WTC11 (cell line): Measurements from ENCODE around the gene LCP1. TPM values are rescaled to one million over a fixed set of nuclear protein-coding genes. Genes with fewer than 3 reads are reported as not detected.

Experiments used
- ATAC-seq: fragments of 200-7000 bp; cut with Tn5 transposase; 2 replicates; pipeline ENCODE4 v1.10.0; 2021; ENCODE audit warnings: mild to moderate bottlenecking, moderate library complexity
- CTCF ChIA-PET: fragments of 300-600 bp; sonication (Branson Sonifier 250); formaldehyde crosslinking; loops from one replicate; lab custom pipeline; 2021; ENCODE audit warnings: antibody characterized with exemption; lab: Charles Lee
- POLR2A ChIA-PET: fragments of 350-600 bp; sonication (Branson Sonifier 250); formaldehyde crosslinking; loops from one replicate; lab custom pipeline; 2021; ENCODE audit warnings: antibody characterized with exemption; lab: Charles Lee
- DNase-seq: peaks from one replicate; pipeline ENCODE4 v3.0.0; 2021; ENCODE audit warnings: low spot score
- H3K27ac Mint-ChIP-seq: 2 replicates; pipeline ENCODE4 v1.8.0; 2021; ENCODE audit warnings: mixed read lengths
- H3K27me3 Mint-ChIP-seq: 2 replicates; pipeline ENCODE4 v1.8.0; 2021; ENCODE audit warnings: low read depth, mild to moderate bottlenecking, moderate library complexity, mixed read lengths
- H3K36me3 Mint-ChIP-seq: 2 replicates; pipeline ENCODE4 v1.8.0; 2021; ENCODE audit warnings: mixed read lengths
- H3K4me1 Mint-ChIP-seq: 2 replicates; pipeline ENCODE4 v1.8.0; 2022; ENCODE audit warnings: mixed read lengths
- H3K4me3 Mint-ChIP-seq: 2 replicates; pipeline ENCODE4 v1.8.0; 2021; ENCODE audit warnings: mild to moderate bottlenecking, moderate library complexity, mixed read lengths
- H3K9me3 Mint-ChIP-seq: 2 replicates; pipeline ENCODE4 v1.8.0; 2021; ENCODE audit warnings: mixed read lengths
- ATF2 ChIP-seq: sonication (generic); formaldehyde crosslinking; IDR thresholded peaks from 2 replicates; pipeline ENCODE4 v1.8.1; 2022; ENCODE audit warnings: low read depth, missing genetic modification reagents, borderline replicate concordance
- E2F1 ChIP-seq: sonication (generic); formaldehyde crosslinking; IDR thresholded peaks from 2 replicates; pipeline ENCODE4 v1.8.0; 2022; ENCODE audit warnings: mild to moderate bottlenecking, missing genetic modification reagents
- E2F5 ChIP-seq: sonication (generic); formaldehyde crosslinking; IDR thresholded peaks from 2 replicates; pipeline ENCODE4 v1.8.1; 2022; ENCODE audit warnings: mild to moderate bottlenecking, moderate library complexity, missing genetic modification reagents
- ELF4 ChIP-seq: sonication (generic); formaldehyde crosslinking; IDR thresholded peaks from 2 replicates; pipeline ENCODE4 v1.8.1; 2022; ENCODE audit warnings: low read depth, mild to moderate bottlenecking, moderate library complexity, missing genetic modification reagents
- FOXP1 ChIP-seq: sonication (generic); formaldehyde crosslinking; IDR thresholded peaks from 2 replicates; pipeline ENCODE4 v1.8.0; 2022; ENCODE audit warnings: missing genetic modification reagents, mild to moderate bottlenecking, moderate library complexity, borderline replicate concordance
- NFE2L1 ChIP-seq: sonication (generic); formaldehyde crosslinking; IDR thresholded peaks from 2 replicates; pipeline ENCODE4 v1.8.1; 2023; ENCODE audit warnings: missing genetic modification reagents
- NR1H2 ChIP-seq: sonication (generic); formaldehyde crosslinking; IDR thresholded peaks from 2 replicates; pipeline ENCODE4 v1.9.0; 2021; ENCODE audit warnings: mild to moderate bottlenecking, moderate library complexity, missing genetic modification reagents
- NR2C2 ChIP-seq: sonication (generic); formaldehyde crosslinking; IDR thresholded peaks from 2 replicates; pipeline ENCODE4 v1.8.0; 2022; ENCODE audit warnings: mild to moderate bottlenecking, missing genetic modification reagents
- NR3C1 ChIP-seq: sonication (generic); formaldehyde crosslinking; conservative IDR thresholded peaks from 2 replicates; pipeline ENCODE4 v1.8.1; 2023; ENCODE audit warnings: low read depth, mild to moderate bottlenecking, missing genetic modification reagents
- PRRX2 ChIP-seq: fragments of 250-450 bp; sonication (Bioruptor Pico); IDR thresholded peaks from 2 replicates; pipeline ENCODE4 v1.8.0; 2021; ENCODE audit warnings: mild to moderate bottlenecking
- SMAD3 ChIP-seq: sonication (generic); formaldehyde crosslinking; IDR thresholded peaks from 2 replicates; pipeline ENCODE4 v1.8.0; 2022; ENCODE audit warnings: missing genetic modification reagents, mild to moderate bottlenecking, borderline replicate concordance
- SP1 ChIP-seq: sonication (generic); formaldehyde crosslinking; conservative IDR thresholded peaks from 2 replicates; pipeline ENCODE4 v1.8.1; 2022; ENCODE audit warnings: missing genetic modification reagents
- ZNF138 ChIP-seq: sonication (generic); formaldehyde crosslinking; conservative IDR thresholded peaks from 2 replicates; pipeline ENCODE4 v1.8.1; 2022; ENCODE audit warnings: mild to moderate bottlenecking, moderate library complexity, missing genetic modification reagents
- ZNF423 ChIP-seq: fragments of 250-450 bp; sonication (Bioruptor Pico); IDR thresholded peaks from 2 replicates; pipeline ENCODE4 v2.1.2; 2022; ENCODE audit warnings: mild to moderate bottlenecking, moderate library complexity
- total RNA-seq: library from RNA; stranded (reverse); gene quantifications from 3 replicates; pipeline ENCODE4 v1.2.3, GENCODE V29; 2021
- TF ChIP-seq, protein P1 (sequence below): fragments of 250-450 bp; sonication (Bioruptor Pico); IDR thresholded peaks from 2 replicates; pipeline ENCODE4 v2.1.2; 2022; ENCODE audit warnings: mild to moderate bottlenecking, moderate library complexity
- TF ChIP-seq, protein P2 (sequence below): sonication (generic); formaldehyde crosslinking; IDR thresholded peaks from 2 replicates; pipeline ENCODE4 v1.8.1; 2022; ENCODE audit warnings: low read depth, mild to moderate bottlenecking, moderate library complexity, missing genetic modification reagents, borderline replicate concordance
- TF ChIP-seq, protein P3 (sequence below): fragments of 250-450 bp; sonication (Bioruptor Pico); IDR thresholded peaks from 2 replicates; pipeline ENCODE4 v1.9.0; 2021; ENCODE audit warnings: mild to moderate bottlenecking
- TF ChIP-seq, protein P4 (sequence below): sonication (generic); formaldehyde crosslinking; conservative IDR thresholded peaks from 2 replicates; pipeline ENCODE4 v1.8.1; 2023; ENCODE audit warnings: mild to moderate bottlenecking, low read depth, missing genetic modification reagents, moderate library complexity

LCP1 gene
- total RNA-seq, 1 experiment from 2014 or later: 3.2 TPM

DNA sequence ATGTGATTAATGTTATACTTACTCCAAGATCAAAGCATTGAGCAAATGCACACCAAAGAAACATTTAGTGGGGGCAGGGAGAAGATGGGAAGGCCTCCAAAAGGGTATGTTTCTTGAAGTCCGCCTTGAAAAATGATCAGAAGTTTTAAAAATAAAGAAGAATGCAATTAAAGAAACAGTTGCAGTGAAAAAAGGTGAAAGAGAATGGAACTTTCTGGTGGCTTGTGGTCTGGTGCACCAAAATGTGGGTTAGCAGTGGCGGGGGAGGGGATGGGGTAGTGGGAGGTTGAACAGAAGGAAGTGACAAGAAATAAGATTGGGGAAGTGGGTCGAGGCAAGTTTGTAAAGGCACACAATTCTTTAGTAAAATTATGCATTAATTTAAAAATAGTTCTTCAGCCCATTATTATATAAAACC is 2.5 kb downstream of the LCP1 start:
- Mint-ChIP-seq H3K27ac (no peak overlapping the region), H3K36me3 (no peaks in the 10 kb centered on the region), H3K4me1 (peaks cover 20% of the 10 kb centered on the region), H3K9me3 (no peaks in the 10 kb centered on the region), H3K4me3 (no peak overlapping the region), H3K27me3 (no peaks in the 10 kb centered on the region)
- no peak for ATAC-seq
- DNase-seq: no peak
- POLR2A ChIA-PET: no interaction called here
- TF ChIP-seq NR2C2 (CRISPR knock-in tag): no peak
- TF ChIP-seq ZNF138 (CRISPR knock-in tag): no peak
- TF ChIP-seq E2F5 (CRISPR knock-in tag): no peak
- TF ChIP-seq, protein P1, sequence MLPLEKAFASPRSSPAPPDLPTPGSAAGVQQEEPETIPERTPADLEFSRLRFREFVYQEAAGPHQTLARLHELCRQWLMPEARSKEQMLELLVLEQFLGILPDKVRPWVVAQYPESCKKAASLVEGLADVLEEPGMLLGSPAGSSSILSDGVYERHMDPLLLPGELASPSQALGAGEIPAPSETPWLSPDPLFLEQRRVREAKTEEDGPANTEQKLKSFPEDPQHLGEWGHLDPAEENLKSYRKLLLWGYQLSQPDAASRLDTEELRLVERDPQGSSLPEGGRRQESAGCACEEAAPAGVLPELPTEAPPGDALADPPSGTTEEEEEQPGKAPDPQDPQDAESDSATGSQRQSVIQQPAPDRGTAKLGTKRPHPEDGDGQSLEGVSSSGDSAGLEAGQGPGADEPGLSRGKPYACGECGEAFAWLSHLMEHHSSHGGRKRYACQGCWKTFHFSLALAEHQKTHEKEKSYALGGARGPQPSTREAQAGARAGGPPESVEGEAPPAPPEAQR (CRISPR knock-in tag): no peak
- no peak for TF ChIP-seq NR3C1 (CRISPR knock-in tag)
- TF ChIP-seq PRRX2 (CRISPR knock-in tag): no peak
- no peak for TF ChIP-seq E2F1 (CRISPR knock-in tag)
- no peak for TF ChIP-seq NFE2L1 (CRISPR knock-in tag)
- TF ChIP-seq SMAD3 (CRISPR knock-in tag): no peak
- TF ChIP-seq, protein P2, sequence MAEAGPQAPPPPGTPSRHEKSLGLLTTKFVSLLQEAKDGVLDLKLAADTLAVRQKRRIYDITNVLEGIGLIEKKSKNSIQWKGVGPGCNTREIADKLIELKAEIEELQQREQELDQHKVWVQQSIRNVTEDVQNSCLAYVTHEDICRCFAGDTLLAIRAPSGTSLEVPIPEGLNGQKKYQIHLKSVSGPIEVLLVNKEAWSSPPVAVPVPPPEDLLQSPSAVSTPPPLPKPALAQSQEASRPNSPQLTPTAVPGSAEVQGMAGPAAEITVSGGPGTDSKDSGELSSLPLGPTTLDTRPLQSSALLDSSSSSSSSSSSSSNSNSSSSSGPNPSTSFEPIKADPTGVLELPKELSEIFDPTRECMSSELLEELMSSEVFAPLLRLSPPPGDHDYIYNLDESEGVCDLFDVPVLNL (CRISPR knock-in tag): no peak
- TF ChIP-seq, protein P3, sequence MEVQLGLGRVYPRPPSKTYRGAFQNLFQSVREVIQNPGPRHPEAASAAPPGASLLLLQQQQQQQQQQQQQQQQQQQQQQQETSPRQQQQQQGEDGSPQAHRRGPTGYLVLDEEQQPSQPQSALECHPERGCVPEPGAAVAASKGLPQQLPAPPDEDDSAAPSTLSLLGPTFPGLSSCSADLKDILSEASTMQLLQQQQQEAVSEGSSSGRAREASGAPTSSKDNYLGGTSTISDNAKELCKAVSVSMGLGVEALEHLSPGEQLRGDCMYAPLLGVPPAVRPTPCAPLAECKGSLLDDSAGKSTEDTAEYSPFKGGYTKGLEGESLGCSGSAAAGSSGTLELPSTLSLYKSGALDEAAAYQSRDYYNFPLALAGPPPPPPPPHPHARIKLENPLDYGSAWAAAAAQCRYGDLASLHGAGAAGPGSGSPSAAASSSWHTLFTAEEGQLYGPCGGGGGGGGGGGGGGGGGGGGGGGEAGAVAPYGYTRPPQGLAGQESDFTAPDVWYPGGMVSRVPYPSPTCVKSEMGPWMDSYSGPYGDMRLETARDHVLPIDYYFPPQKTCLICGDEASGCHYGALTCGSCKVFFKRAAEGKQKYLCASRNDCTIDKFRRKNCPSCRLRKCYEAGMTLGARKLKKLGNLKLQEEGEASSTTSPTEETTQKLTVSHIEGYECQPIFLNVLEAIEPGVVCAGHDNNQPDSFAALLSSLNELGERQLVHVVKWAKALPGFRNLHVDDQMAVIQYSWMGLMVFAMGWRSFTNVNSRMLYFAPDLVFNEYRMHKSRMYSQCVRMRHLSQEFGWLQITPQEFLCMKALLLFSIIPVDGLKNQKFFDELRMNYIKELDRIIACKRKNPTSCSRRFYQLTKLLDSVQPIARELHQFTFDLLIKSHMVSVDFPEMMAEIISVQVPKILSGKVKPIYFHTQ: no peak
- CTCF ChIA-PET: interaction anchor here (1.2 kb wide), 1 partner anchor 19 kb away, joined by 3 read pairs; no protein-coding TSS in a partner anchor

GRCh38 chr13:46178821-46179220 is 3.2 kb downstream of the LCP1 start:
- H3K4me1 Mint-ChIP-seq: peaks cover 20% of the 10 kb centered on the region
- no peaks in the 10 kb centered on the region for H3K9me3 Mint-ChIP-seq
- CTCF ChIA-PET: no interaction called here
- H3K27ac Mint-ChIP-seq: no peak overlapping the region
- POLR2A ChIA-PET: no interaction called here
- ATAC-seq (no peak), DNase-seq (no peak)
- TF ChIP-seq ELF4 (CRISPR knock-in tag) (no peak), NR2C2 (CRISPR knock-in tag) (no peak), ZNF138 (CRISPR knock-in tag) (no peak)
- TF ChIP-seq, protein P1 (CRISPR knock-in tag): no peak
- no peak overlapping the region for H3K4me3 Mint-ChIP-seq
- no peaks in the 10 kb centered on the region for H3K36me3 Mint-ChIP-seq
- no peaks in the 10 kb centered on the region for H3K27me3 Mint-ChIP-seq

GRCh38 chr13:46178143-46178542 is 3.8 kb downstream of the LCP1 start:
- CTCF ChIA-PET: no interaction called here
- H3K4me3 Mint-ChIP-seq: no peak overlapping the region
- no peaks in the 10 kb centered on the region for H3K36me3 Mint-ChIP-seq

More at GRCh38 chr13:46178143-46178542, 3.8 kb downstream of the LCP1 start:
- ATAC-seq (no peak), DNase-seq (no peak)
- no peak for TF ChIP-seq FOXP1 (CRISPR knock-in tag)
- no peak for TF ChIP-seq ATF2
- TF ChIP-seq, protein P4, sequence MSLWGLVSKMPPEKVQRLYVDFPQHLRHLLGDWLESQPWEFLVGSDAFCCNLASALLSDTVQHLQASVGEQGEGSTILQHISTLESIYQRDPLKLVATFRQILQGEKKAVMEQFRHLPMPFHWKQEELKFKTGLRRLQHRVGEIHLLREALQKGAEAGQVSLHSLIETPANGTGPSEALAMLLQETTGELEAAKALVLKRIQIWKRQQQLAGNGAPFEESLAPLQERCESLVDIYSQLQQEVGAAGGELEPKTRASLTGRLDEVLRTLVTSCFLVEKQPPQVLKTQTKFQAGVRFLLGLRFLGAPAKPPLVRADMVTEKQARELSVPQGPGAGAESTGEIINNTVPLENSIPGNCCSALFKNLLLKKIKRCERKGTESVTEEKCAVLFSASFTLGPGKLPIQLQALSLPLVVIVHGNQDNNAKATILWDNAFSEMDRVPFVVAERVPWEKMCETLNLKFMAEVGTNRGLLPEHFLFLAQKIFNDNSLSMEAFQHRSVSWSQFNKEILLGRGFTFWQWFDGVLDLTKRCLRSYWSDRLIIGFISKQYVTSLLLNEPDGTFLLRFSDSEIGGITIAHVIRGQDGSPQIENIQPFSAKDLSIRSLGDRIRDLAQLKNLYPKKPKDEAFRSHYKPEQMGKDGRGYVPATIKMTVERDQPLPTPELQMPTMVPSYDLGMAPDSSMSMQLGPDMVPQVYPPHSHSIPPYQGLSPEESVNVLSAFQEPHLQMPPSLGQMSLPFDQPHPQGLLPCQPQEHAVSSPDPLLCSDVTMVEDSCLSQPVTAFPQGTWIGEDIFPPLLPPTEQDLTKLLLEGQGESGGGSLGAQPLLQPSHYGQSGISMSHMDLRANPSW: no peak
- no peak for TF ChIP-seq SP1
- no peak for TF ChIP-seq PRRX2 (CRISPR knock-in tag)
- TF ChIP-seq NR1H2 (CRISPR knock-in tag): no peak
- no peak for TF ChIP-seq ZNF423 (CRISPR knock-in tag)
- POLR2A ChIA-PET: no interaction called here
- Mint-ChIP-seq H3K4me1 (peaks cover 20% of the 10 kb centered on the region), H3K27ac (no peak overlapping the region; the same call in 1 of the 2 replicates), H3K27me3 (no peaks in the 10 kb centered on the region), H3K9me3 (no peaks in the 10 kb centered on the region)
